Psoas muscle (tissue), 8 donors: ENCODE data around the gene CDC26. TPM values are rescaled to one million over a fixed set of nuclear protein-coding genes. Genes with fewer than 3 reads are reported as not detected.

ENCODE experiments used
- ATAC-seq, 4 donors: fragments of 200-7000 bp; cut with Tn5 transposase; one replicate each; pipeline ENCODE4 v1.9.1; 2020; ENCODE audit warnings: moderate library complexity in 3 of 4, mild to moderate bottlenecking in 2 of 4
- DNase-seq, 2 donors: peaks; one replicate each; pipeline ENCODE4 v3.0.0-alpha.2; 2020
- H3K27ac ChIP-seq: fragments of 200-600 bp; one replicate; pipeline ENCODE4 v1.8.0; 2022
- H3K27me3 ChIP-seq, 3 donors: fragments of 200-600 bp in 1 of 3; one replicate each; pipeline versions ENCODE4 v1.6.1 to v1.8.0; 2013 to 2022; ENCODE audit warnings: low read length in 2 of 3, mild to moderate bottlenecking in 2 of 3, moderate library complexity in 1 of 3; ENCODE audit not compliant: insufficient read depth in 3 of 3
- H3K36me3 ChIP-seq, 2 donors: fragments of 200-600 bp in 1 of 2; one replicate each; pipeline versions ENCODE4 v1.6.1 to v1.8.0; 2013 to 2022; ENCODE audit warnings: low read depth in 1 of 2, mild to moderate bottlenecking in 1 of 2, moderate library complexity in 1 of 2; ENCODE audit not compliant: insufficient read depth in 1 of 2
- H3K4me1 ChIP-seq: fragments of 200-600 bp; one replicate; pipeline ENCODE4 v1.8.0; 2022
- H3K4me3 ChIP-seq: fragments of 200-600 bp; one replicate; pipeline ENCODE4 v1.8.0; 2022; ENCODE audit warnings: mild to moderate bottlenecking
- H3K9me3 ChIP-seq: fragments of 200-600 bp; one replicate; pipeline ENCODE4 v1.8.0; 2022
- CTCF ChIP-seq: fragments of 200-600 bp; IDR thresholded peaks from one replicate; pipeline ENCODE4 v1.8.0; 2022; ENCODE audit warnings: antibody characterized with exemption
- WGBS, 3 donors: extraction: QIAGEN DNeasy Blood & Tissue Kit; methylation state at CpG; one replicate each; pipeline versions ENCODE4 v1.1.6 to v1.1.7; 2013; 5-methylcytosine and 5-hydroxymethylcytosine counted together
- intact Hi-C, 2 donors: fragments of 100-400 bp; cut with DNase I; formaldehyde crosslinking; loops; one replicate each; pipeline versions ENCODE4 v1.11.0 to v1.14.2; 2022
- polyA plus RNA-seq, 3 donors: library from polyadenylated mRNA; stranded (reverse); fragments of 200-250 nt; gene quantifications; one replicate each; pipeline ENCODE4 v1.2.3, GENCODE V29; 2013
- total RNA-seq, 4 donors: library from RNA; stranded (reverse); fragmentation: NEBNext Ultra II Directional in 2 of 4; extraction: Animal tissue kit (Norgen Biotek cat#: 25700) in 2 of 4; gene quantifications; one replicate each; pipeline versions ENCODE4 v1.2.1 to v1.2.4, GENCODE V29; 2021 to 2023
- donor health status: healthy with polysubstance abuse.
- donor health status: DM: no; HTN: no; CAD: no; lungs with moderate emphysema.
- donor health status: Bipolar disorder and iron deficiency.
- donor health status: healthy.
- donor health status: DM: yes; HTN: yes; CAD: no.
- donor health status: DM: no; HTN: no; CAD: no.
- donor health status: DM: no; HTN: no; CAD: no.
- donor health status: DM: yes; HTN: yes; CAD: no.

Gene CDC26
- total and polyA plus RNA-seq, 7 donors = 22.4 to 112 (median 25.6) TPM

GRCh38 chr9:113274474-113275156, 757 bp downstream of the CDC26 start:
- TF ChIP-seq CTCF = peak; percentile 79
- WGBS, 3 donors = 0 to 1% (median 1%) methylated on average over 15 of the region's 15 CpGs

GRCh38 chr9:113269871-113270270, 5.5 kb downstream of the CDC26 start:
- ATAC-seq (no peak), DNase-seq (no peak)
- no peak for TF ChIP-seq CTCF
- no peak overlapping the region for H3K4me3 ChIP-seq
- H3K27me3 ChIP-seq = no peaks in the 10 kb centered on the region
- WGBS, 3 donors = 89 to 92% (median 91%) methylated on average over 2 of the region's 2 CpGs
- H3K36me3 ChIP-seq = peaks cover 17 to 72% of the 10 kb centered on the region in 2 donors
- peaks cover 12% of the 10 kb centered on the region for H3K4me1 ChIP-seq
- no peaks in the 10 kb centered on the region for H3K9me3 ChIP-seq
- intact Hi-C loops = loop anchor here (5.0 to 10.0 kb wide), 4 partner anchors 72 to 325 kb away; partner anchors contain the start of gene WDR31 (in 1 of the 2)
- no peak overlapping the region for H3K27ac ChIP-seq

More at GRCh38 chr9:113274474-113275156, 757 bp downstream of the CDC26 start:
- Histone ChIP-seq H3K4me1 (peaks cover 17% of the 10 kb centered on the region), H3K36me3 (peaks cover 16 to 69% of the 10 kb centered on the region in 2 donors), H3K4me3 (peak overlapping the region; percentile 95), H3K27me3 (no peaks in the 10 kb centered on the region), H3K9me3 (no peaks in the 10 kb centered on the region), H3K27ac (peak overlapping the region; percentile 96)
- ATAC-seq (peak; percentile 27 to 71 (median 54)), DNase-seq (no peak)
- intact Hi-C loops = loop anchor here (2.0 to 10.0 kb wide), 8 partner anchors 54 to 384 kb away; partner anchors contain the start of genes FKBP15 (in 2 of the 2), SLC31A1 (in 2 of the 2), WDR31 (in 2 of the 2) and ALAD (in 1 of the 2)

- ATAC-seq = no peak
- Histone ChIP-seq H3K27ac (no peak overlapping the region), H3K4me1 (peaks cover 10% of the 10 kb centered on the region), H3K4me3 (no peak overlapping the region), H3K9me3 (no peaks in the 10 kb centered on the region), H3K27me3 (no peaks in the 10 kb centered on the region), H3K36me3 (peaks cover 17 to 72% of the 10 kb centered on the region in 2 donors)
- 93 to 95% (median 94%) methylated on average over 2 of the region's 2 CpGs for WGBS, 3 donors
- DNase-seq = no peak
- TF ChIP-seq CTCF = no peak
- intact Hi-C loops = no loop called here
Observed at GRCh38 chr9:113269355-113269754, 6.0 kb downstream of the CDC26 start.

GRCh38 chr9:113267911-113268566, 7.3 kb downstream of the CDC26 start:
- ATAC-seq (no peak), DNase-seq (no peak)
- no peak overlapping the region for H3K27ac ChIP-seq
- 87 to 90% (median 88%) methylated on average over 4 of the region's 4 CpGs for WGBS, 3 donors
- peaks cover 14 to 74% of the 10 kb centered on the region in 2 donors for H3K36me3 ChIP-seq
- no peaks in the 10 kb centered on the region for H3K27me3 ChIP-seq
- peaks cover 5% of the 10 kb centered on the region for H3K4me1 ChIP-seq
- no peak overlapping the region for H3K4me3 ChIP-seq
- TF ChIP-seq CTCF = no peak
- intact Hi-C loops = no loop called here
- no peaks in the 10 kb centered on the region for H3K9me3 ChIP-seq
